Cardiac septum (tissue), 1 donor: ENCODE results near the gene NYAP1. TPM values are rescaled to one million over a fixed set of nuclear protein-coding genes. Genes with fewer than 3 reads are reported as not detected.
"Not testable (repeated sequence)": the region's sequence is repeated elsewhere in the genome, so short reads cannot be mapped to it uniquely, and the experiment has no call there.

Source experiments
- DNase-seq: peaks from one replicate; pipeline ENCODE4 v3.0.0-alpha.2; 2020; ENCODE audit warnings: low spot score
- intact Hi-C: fragments of 100-400 bp; cut with DNase I; formaldehyde crosslinking; loops from one replicate; pipeline ENCODE4 v1.14.0; 2022
- long read RNA-seq: library from polyadenylated mRNA; unstranded; transcript quantifications from one replicate; pipeline ENCODE4 v2.0.0, GENCODE V29; 2021
- total RNA-seq: library from RNA; stranded (reverse); fragmentation: NEBNext Ultra II Directional; extraction: Animal tissue kit (Norgen Biotek cat#: 25700); gene quantifications from one replicate; pipeline ENCODE4 v1.2.1, GENCODE V29; 2021
- donor health status: DM: no; HTN: no; CAD: no.

The NYAP1 gene
- total RNA-seq, result 0.22 TPM
- long read RNA-seq, result 0 reads

DNA sequence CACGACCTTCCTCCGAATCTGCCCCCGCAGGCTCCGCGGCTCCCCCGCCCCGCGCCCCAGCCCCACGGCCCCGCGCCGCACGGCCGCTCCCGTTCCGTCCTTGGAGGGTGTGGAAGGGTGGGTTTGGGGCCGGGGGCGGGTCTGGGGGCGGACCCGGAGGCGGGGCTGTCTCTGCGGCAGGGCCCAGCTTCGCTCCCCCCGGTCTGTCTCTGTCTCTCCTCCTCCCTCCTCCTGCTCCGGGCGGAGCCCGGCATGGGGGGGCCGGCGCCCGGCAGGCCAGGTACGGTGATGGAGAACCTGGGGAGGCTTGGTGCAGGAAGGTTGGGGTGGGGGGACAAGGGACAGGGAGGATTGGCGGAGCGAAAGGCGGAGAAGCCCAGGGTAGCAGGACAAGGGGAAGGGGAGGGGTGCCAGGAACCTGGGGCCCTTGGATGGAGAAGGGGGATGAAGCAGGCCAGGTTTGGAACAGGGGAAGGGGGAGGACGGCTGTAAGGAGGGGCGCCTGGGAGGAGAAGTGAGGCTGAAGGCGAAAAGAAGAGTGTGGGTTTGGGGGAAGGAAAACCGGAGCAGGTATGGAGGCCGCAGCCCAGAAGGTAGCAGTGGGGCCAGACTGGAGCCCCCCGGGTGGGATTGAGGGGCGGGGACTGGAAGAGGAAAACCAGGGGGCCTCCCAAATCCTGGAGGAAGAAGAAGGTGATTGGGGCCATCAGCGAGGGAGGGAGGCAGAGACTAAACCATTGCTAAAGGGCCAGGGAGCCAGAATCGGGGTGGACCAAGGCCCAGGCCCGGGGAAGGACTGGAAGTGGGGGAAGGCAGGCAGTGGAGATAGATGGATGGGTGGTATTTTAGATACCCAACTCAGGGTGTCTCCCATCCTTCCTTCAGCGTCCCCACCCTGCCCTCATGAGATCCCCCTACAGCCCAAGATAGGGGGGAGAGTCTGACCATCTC, at the start of gene NYAP1:
Gene NYAP1 (plus strand): TSS at position 206 of the 951 bp plus-strand sequence. CDS start 1,385 bp downstream, outside the sequence.
- intact Hi-C loops, result loop anchor here (1.0 to 5.0 kb wide), 3 partner anchors 17 to 75 kb away; no protein-coding TSS in a partner anchor
- DNase-seq, result no peak

DNA sequence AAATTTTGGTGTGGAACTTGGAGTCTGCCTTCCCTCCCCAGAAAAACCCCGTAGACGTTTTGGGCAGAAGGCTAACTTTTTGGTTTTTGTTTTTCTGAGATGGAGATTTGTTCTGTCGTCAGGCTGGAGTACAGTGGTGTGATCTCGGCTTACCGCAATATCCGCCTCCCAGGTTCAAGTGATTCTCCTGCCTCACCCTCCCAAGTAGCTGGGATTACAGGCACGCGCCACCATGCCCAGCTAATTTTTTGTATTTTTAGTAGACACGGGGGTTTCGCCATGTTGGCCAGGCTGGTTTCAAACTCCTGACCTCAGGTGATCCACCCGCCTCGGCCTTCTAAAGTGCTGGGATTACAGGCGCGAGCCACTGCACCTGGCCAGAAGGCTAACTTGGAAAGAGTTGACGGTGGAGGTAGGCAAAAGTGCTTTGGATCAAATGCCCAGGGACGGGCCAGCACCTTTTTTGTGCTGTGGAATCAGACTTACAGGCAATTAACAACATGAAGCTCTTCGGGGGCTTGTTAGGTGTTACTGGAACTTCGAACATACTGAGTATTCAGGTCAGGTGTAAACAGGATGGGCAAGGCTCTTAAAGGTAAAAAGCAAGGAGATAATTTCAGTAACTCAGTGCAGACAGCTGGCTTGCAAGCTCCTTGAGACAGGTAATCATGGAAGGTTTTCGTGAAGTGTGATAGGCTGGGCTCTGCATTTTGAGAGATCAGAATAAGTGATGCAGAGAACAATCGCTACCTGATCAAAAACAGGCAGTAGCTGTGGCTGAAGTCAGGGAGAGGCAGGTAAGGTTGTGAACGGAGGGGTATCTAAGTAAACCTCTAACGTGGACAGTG, 49.2 kb upstream of the NYAP1 start:
- intact Hi-C loops, result no loop called here
- no peak for DNase-seq

DNA sequence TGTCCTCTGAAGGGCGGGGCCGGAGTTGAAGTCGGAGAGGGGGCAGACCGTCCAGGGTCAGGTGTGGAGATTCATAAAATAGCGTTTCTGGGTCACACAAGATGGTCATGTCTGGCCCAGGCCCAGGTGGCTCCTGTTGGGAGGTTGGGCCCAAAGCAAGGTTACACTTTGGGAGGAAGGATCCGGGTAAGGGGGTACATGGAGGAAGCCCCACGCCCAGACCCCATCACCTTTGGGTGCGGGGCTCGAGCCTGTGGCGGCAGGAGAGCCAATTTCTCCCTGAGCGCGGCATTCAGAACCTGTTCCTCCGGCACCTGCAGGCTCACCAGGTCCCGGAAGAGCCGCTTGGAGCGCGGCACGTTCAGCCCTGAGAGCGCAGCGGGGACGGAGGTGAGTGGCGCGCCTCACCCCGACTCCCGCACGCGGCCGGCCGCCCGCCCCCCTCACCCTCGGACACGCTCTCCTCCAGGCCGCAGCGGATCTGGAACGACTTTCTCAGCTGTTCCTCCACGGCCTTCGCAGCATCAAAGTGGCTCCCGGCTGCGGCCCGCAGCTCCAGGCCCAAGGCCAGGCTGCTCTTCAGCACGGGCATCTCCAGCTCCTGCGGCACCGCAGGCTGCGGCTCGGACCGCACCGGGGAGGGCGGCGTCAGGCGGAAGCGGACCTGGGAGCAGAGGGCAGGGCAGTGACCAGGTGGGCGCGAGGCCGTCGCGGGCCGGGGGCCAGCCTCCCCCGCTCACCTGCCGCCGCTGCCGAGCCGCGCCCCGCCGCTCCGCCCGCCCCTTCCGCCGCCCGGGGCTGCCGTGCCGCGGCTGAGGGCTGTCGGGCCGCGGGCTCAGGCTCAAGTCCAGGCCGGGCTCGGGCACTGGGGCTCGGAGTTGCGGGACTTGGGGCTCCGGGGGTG, 48.1 kb upstream of the NYAP1 start:
- DNase-seq, result no peak
- intact Hi-C loops, result loop anchor here (1.0 kb wide), 1 partner anchor 7 kb away; the partner anchor contains the start of gene ZCWPW1

DNA sequence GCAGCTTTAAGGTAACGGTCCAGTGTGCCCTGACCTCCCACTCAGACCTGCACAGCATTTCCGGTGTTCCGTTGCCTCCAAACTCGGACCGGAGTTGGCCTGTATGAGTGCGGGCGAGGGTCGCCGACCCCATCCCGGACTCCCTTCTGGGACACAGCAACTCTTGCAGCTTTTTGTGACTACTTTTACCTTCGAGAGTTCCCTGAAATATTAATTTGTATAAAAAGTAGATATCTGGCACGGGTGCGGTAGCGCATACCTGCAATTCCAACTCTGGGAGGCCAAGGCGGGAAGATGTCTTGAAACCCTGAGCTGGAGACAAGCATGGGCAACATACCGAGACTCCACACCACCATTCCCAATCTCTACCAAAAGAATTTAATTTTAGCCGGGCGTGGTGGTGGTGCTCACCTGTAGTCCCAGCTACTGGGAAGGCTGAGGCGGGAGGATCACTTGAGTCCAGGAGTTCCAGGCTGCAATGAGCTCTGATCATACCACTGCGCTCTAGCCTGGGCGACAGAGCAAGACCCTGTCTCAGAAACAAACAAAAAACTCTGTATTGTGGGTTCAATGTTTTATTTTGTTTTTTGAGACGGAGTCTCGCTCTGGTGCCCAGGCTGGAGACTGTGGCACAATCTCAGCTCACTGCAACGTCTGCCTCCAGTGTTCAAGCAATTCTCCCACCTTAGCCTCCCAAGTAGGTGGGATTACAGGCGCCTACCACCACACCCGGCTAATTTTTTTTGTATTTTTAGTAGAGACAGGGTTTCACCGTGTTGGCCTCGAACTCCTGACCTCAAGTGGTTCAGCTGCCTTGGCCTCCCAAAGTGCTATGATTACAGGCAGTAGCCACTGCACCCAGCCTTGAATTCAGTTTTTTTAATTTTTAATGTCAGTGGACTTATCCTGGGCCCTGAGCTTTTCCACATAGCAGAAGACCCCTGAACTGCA, 46.3 kb upstream of the NYAP1 start:
- DNase-seq, result no peak
- intact Hi-C loops, result no loop called here

DNA sequence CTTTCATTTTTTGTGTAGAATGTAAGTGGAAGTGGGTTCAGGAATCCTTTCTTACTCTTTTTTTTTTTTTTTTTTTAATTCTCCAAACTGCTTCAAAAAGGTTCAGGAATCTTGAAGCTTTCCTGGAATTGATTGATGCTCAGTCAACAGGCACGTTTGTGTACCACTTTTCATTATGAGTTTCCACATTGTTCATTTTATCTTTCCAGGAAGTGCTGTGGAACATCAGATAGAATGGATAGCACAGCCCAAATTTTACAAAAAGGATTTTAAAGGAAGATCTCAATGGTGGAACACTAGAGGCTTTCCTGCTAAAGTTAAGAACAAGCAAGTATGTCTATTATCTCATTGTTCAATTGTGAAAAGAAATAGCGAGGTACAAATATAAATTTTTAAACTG, 45.6 kb upstream of the NYAP1 start:
- intact Hi-C loops, result no loop called here

DNA sequence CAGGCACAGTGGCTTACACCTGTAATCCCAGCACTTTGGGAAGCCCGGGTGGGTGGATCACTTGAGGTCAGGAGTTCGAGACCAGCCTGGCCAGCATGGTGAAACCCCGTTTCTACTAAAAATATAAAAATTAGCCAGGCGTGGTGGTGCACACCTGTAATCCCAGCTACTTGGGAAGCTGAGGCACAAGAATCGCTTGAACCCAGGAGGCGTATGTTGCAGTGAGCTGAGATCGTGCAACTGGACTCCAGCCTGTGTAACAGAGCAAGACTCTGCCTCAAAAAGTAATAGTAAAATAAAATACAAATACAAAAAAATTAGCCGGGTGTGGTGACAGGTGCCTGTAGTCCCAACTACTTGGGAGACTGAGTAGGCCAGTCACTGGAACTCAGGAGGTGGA, 45.0 kb upstream of the NYAP1 start:
- intact Hi-C loops, DNase-seq: not testable (repeated sequence)

More for the DNA sequence above, 45.6 kb upstream of the NYAP1 start:
- DNase-seq, result no peak

DNA sequence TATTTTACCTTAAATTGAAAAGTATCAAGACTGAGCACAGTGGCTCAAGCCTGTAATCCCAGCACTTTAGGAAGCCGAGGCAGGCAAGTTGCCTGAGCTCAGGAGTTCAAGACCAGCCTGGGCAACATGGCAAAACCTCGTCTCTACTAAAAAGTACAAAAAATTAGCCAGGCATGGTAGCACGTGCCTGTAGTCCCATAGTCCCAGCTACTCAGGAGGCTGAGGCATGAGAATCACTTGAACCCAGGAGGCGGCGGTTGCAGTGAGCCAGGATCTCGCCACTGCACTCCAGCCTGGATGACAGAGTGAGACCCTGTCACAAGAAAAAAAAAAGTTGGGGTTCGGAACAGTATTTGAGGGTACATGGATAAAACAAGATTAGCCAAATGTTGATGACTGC, 44.5 kb upstream of the NYAP1 start:
- DNase-seq, intact Hi-C loops: not testable (repeated sequence)

DNA sequence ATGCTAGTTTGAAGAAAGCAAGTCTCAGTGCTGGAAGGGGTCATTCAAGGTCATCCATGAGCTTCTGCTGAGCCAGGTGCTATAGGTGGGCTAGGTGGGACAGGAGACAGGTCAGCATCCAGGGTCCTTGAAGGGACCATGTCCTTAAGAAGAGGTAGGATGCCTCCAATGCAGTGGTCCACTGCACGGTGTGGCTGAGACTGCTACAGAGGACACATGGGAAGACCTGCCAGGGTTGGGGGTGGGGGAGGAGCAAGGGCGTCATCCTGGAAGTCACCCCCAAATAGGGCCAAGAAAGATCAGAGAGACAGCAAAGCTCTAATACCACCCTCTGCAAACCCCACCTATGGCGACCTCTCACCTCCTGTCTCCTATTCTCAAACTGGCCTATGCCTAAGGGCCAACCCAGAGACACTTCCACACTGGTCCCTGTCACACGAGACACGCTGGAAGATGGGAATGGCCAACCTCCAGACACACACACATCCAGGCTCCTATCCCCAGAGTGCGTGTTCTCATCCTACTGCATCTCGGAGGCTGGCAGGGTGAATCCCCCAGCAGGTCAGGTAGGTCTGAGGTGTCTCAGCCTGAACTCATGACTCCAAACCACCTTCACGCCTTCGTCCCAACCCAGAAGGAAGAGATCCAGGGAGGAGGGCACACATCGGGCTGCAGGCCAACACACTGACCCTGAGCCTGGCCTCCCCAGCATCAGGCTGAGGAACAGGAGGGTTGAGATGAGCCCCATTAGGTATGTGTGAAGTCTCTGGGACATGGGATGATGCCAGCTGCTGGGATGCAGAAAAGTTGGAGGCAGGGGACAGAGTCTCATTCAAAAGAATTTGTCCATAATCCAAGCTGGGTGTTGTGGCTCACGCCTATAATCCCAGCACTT, 41.8 kb upstream of the NYAP1 start:
- no peak for DNase-seq
- intact Hi-C loops, result no loop called here

DNA sequence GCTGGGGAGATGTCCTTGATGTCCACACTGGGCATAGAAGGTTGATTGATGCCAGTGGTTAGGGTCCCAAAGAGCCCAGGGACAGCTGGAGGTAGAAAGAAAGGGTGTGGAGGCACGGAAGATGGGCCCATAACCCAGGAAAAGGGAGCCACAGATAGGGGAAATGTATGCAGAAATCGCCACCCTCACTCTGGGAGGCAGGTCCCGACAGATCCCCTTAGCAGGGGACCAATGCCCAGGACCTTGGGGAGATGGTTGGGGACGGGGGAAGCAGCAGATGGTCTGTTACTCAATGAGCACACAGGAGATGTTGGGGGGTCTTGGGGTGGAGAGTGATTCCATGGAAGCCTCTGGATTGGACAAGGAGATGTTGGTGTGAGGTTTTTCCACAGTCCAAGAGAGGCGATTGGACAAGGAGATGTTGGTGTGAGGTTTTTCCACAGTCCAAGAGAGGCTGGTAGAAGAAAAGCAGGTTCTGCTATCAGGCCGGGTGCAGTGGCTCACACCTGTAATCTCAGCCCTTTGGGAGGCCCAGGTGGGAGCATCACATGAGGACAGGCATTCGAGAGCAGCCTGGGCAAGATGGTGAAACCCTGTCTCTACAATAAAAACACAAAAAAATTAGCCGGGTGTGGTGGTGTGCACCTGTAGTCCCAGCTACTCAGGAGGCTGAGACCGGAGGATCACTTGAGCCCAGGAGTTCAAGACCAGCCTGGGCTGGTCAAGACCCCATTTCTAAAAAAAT, 40.5 kb upstream of the NYAP1 start:
- DNase-seq, result peak; percentile 43
- intact Hi-C loops, result no loop called here

DNA sequence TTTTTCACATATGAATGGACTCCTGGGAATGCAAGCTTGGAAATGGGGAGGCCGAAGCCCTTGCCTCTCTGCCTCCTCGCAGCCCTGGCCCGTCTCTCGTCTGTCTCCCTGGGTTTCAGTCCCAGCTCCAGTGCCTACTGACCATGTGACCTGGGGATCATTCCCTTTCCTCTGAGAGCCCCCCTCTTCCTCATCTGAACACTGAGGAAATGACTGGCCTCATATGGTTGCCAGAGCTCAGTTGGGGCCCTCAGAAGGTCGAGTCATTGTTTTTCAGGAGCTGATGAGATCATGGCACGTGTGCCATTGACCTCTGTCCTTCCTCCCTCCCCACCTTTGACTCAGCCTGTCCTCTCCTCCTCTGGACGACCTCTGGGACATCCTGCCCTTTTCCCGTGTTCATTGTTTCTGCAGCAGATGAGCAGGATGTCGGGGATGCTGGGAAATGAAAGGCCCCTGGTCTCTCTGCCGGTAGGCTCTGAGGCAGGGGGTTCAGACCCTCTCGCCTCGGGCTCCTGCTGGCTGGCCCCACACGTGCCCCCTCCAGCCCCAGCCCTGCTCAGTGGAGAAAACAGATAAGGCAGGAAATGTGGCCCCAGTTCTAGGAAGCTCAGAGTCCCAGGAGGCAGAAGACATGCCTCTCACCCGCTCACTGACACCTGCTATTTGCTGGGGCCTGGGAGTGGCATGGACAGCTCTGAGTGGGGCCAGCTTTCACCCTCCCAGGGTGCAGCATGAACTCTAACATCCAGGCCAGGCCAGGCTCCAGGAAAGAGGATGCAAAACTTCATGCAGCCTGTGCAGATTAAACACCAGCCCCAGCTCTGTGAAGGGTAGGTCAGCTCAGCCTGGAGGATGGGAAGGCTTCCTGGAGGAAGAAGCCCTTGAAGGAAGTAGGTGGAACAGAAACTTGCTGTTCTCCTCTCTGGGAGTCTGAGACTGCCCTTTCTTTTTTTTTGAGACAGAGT, 39.1 kb upstream of the NYAP1 start:
- DNase-seq, result peak; percentile 77

DNA sequence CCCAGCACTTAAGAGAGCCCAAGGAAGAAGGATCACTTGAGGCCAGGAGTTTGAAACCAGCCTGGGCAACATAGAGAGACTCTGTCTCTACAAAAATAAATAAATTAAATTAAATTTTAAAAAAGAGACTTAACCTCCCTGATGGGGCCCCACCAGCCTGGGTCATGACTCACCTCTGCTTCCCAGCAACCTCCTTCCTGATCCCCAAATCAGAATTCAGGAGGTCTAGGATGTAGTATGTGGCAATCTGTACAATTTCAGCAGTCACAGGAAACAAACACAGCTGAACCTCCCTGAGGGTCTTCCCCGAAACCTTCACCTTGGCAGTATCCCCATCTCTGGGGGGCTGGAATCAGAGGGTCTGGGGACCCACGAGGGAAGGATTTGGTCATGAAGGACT, 37.7 kb upstream of the NYAP1 start:
- intact Hi-C loops, result no loop called here

More for the DNA sequence above, 39.1 kb upstream of the NYAP1 start:
- intact Hi-C loops, result no loop called here

DNA sequence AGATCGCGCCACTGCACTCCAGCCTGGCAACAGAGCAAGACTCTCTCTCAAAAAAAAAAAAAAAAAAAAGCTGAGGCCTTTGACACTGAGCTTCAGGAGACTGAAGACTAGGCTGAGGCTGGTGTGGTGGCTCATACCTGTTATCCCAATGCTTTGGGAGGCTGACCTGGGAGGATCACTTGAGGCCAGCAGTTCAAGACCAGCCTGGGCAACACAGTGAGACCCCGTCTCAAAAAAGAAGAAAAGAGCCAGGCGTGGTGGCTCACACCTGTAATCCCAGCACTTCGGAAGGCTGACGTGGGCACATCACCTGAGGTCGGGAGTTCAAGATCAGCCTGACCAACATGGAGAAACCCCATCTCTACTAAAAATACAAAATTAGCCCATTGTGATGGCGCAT, 36.4 kb upstream of the NYAP1 start:
- DNase-seq, intact Hi-C loops: not testable (repeated sequence)

More for the DNA sequence above, 37.7 kb upstream of the NYAP1 start:
- DNase-seq, result peak; percentile 9

DNA sequence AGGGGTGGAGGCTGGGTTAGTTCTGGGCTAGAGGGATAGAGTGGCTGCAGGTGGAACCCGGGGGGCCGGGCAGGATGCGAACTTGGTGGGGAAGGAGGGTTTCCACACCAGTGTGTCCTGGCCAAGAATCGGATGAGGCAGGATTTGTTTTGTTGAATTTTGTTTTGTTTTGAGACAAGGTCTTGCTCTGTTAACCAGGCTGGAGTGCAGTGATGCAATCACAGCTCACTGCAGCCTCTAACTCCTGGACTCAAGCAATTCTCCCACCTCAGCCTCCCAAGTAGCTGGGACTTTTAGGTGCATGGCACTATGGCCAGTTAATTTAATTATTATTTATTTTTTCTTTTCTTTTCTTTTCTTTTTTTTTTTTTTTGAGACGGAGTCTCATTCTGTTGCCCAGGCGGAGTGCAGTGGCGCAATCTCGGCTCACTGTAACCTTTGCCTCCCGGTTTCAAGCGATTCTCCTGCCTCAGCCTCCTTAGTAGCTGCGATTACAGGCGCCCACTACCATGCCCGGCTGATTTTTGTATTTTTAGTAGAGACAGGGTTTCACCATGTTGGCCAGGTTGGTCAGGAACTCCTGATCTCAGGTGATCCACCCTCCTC, 34.4 kb upstream of the NYAP1 start:
- intact Hi-C loops, result no loop called here
- no peak for DNase-seq

DNA sequence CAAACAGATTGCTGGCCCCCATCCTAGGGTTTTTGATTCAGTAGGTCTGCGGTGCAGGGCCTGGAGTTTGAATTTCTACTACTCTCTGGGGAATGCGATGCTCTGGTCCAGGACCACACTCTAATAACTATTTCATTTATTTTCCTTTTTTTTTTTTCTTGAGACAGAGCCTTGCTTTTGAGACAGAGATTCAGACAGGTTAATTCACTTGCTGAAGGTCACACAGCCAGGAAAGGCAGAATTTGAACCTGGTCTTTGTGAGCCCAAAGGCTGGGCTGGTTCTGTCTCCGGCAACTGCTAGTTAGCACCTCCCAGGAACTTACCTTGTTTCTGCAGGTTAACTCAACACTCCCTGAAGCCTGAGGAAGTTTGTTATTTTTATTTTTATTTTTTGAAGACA, 31.2 kb upstream of the NYAP1 start:
- no peak for DNase-seq
- intact Hi-C loops, result no loop called here

DNA sequence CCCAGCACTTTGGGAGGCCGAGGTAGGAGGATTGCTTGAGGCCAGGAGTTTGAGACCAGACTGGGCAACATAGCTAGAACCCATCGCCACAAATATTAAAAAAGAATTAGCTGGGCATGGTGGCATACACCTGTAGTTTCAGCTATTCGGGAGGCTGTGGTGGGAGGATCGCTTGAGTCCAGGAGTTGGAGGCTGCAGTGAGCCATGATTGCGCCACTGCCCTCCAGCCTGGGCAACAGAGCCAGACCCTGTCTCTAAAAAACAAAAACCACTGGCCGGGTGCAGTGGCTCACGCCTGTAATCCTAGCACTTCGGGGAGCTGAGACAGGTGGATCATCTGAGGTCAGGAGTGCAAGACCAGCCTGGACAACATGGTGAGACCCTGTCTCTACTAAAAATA, 29.9 kb upstream of the NYAP1 start:
- intact Hi-C loops, DNase-seq: not testable (repeated sequence)
